ENCODE measurements around the gene UVRAG.

The UVRAG gene

DNA sequence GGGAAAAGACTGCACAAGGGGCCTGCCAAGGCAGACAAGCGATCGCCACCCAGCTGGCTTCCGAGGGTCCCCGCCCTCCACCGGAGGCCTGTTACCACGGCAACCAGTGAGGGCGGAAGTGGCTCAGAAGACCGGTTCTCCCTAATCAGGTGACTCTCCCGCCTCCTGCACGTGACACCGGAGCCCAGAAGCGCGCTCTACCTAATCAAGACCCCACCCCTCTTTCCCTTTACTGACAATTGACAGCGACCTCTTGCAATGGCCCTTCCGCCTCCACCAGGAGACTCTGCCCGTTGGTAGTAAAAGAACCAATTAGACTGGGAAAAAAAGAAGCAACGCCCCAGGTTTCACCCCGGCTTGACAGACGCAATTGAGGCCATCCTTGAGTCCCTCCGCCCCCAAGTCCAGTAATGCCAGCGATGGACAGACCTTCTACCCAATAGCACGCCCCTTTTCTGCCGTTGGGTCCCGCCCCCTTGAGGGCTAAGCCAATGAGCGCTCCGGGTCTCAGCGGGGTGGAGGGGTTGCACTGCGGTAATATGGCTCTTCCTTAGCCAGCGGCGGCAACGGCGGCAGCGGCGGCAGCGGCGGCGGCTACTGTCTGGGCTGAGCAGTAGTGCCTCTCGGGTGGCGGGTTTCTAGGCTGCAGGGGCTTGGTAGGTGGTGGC, at the start of gene UVRAG:
UVRAG (plus strand) TSS at position 534 of the 668 bp plus-strand sequence. CDS start 198 bp downstream, outside the sequence.
- DNase-seq (ENCODE audit: low read depth in 2 of 2, low spot score in 1 of 2): peak; percentile 96 to 97

- DNase-seq (ENCODE audit: low read depth in 2 of 2, low spot score in 1 of 2): no peak
These were observed 48.4 kb upstream of the UVRAG start for GRCh38 chr11:75766443-75767227.

- no peak for DNase-seq (ENCODE audit: low read depth in 2 of 2, low spot score in 1 of 2)
These were observed 47.8 kb upstream of the UVRAG start for GRCh38 chr11:75767228-75767572.

GRCh38 chr11:75767793-75768111, 47.3 kb upstream of the UVRAG start:
- no peak for DNase-seq (ENCODE audit: low read depth in 2 of 2, low spot score in 1 of 2)

DNA sequence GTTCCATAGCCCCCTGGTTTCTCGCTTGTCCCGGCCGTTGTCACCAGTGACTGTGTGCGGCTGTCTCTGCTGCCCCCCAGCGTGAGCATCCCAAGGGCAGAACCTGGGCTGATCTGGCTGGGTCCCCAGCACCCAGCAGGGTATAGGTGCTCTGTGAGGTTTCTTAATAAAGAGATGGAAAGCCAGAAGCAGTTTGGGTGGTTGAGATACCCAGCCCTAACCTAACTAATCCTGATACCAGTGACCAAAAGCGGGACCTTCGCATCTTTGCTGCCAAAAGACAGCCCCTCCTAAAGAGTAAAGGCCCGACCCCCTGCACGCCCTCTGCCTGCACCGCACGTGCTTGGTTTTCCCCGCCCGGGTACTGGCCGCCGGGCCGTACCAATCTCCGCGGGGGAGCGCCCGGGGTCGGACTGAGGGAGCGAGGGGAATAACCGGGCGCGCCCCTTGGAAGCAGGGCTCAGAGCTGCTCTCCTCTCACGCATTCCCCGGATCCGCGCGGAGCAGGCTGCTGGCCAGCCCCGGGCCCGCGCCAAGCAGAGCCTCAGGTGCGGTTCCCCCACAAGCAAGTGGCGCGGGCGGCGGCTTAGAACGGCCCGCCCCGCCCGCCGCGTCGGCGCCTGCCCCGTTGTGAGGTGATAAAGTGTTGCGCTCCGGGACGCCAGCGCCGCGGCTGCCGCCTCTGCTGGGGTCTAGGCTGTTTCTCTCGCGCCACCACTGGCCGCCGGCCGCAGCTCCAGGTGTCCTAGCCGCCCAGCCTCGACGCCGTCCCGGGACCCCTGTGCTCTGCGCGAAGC, 46.7 kb upstream of the UVRAG start, which contains the start of gene DGAT2:
DGAT2 (plus strand) TSS at position 667 of the 797 bp plus-strand sequence. CDS start 214 bp downstream, outside the sequence.
- DNase-seq (ENCODE audit: low read depth in 2 of 2, low spot score in 1 of 2): peak; percentile 35 to 47

GRCh38 chr11:75768909-75769771, 45.9 kb upstream of the UVRAG start:
- no peak for DNase-seq (ENCODE audit: low read depth in 2 of 2, low spot score in 1 of 2)

- no peak for DNase-seq (ENCODE audit: low read depth in 2 of 2, low spot score in 1 of 2)
These were observed 44.9 kb upstream of the UVRAG start for GRCh38 chr11:75770102-75770501.

- DNase-seq (ENCODE audit: low read depth in 2 of 2, low spot score in 1 of 2): no peak
These were observed 43.2 kb upstream of the UVRAG start for GRCh38 chr11:75771646-75772410.

- no peak for DNase-seq (ENCODE audit: low read depth in 2 of 2, low spot score in 1 of 2)
These were observed 41.2 kb upstream of the UVRAG start for GRCh38 chr11:75773595-75774353.

- no peak for DNase-seq (ENCODE audit: low read depth in 2 of 2, low spot score in 1 of 2)
These were observed 40.0 kb upstream of the UVRAG start for GRCh38 chr11:75775056-75775455.

GRCh38 chr11:75776546-75776945, 38.5 kb upstream of the UVRAG start:
- DNase-seq (ENCODE audit: low read depth in 2 of 2, low spot score in 1 of 2): no peak

DNA sequence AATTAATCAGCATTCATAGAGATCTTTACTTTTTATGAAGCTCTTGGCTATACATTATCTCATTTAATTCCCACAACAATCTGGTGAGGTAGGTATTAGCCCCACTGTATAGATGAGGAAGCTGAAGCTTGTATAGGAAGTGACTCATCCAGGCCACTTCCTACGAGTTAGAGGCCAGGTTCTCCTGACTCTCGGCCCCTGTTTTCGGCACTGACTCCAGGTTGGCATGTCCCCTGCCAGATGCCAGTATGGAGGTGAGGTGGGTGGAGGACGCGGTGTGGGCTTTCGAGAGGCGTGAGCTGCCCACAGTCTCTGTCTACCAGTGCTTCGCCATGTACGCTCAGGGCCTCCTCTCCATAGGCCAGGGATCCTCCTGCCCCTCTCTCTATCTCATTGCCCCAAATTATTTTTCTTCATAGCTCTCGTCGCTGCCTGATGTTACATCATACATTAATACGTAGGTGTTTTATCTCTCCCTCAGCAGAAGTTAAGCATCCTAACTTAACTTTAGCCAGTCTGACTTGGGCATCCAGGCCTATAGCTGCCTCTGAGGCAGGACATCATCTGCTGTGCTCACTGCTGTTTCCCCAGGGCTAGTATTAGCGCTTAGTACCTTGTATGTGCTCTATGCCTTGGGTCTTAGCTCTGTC, 37.4 kb upstream of the UVRAG start:
- no peak for DNase-seq (ENCODE audit: low read depth in 2 of 2, low spot score in 1 of 2)

DNA sequence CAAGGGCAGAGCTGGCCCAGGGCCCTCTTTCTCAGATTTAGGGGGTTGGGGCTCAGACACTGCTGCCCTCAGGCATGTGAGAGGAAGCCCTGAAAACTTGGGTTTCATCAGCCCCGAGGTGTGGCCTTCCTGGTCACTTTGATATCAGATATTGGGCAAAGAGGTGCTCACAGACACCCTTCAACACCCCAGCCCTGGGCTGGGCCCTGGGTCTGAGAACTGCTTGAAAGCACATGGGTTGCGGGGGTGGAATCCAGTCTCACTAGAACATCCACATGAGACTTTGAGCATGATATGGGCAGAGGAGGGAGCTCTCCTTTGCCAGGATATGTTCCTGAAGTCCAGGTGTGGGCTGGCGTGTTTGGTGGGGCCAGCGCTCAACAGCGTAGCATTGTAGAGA, 36.0 kb upstream of the UVRAG start:
- DNase-seq (ENCODE audit: low read depth in 2 of 2, low spot score in 1 of 2): no peak

DNA sequence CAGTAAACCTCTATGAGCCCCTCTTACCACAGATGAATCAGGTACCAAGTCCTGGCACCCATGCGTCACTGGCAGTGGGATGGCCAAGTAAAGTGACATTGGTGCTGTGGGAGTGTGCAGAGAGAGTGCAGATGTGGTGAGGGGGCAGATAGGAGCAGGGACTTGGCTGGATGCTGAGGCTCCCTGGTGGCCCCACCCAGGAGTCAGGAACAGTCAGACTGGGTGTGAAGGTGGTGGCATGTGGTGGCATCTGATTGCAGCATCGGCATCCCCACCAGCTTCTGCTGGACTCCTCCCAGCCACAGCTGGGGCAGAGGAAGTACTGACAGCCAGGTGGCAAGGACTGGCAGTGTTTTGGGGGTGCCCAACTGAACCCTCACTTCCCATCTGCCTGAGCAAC, 35.0 kb upstream of the UVRAG start:
- DNase-seq (ENCODE audit: low read depth in 2 of 2, low spot score in 1 of 2): no peak

DNA sequence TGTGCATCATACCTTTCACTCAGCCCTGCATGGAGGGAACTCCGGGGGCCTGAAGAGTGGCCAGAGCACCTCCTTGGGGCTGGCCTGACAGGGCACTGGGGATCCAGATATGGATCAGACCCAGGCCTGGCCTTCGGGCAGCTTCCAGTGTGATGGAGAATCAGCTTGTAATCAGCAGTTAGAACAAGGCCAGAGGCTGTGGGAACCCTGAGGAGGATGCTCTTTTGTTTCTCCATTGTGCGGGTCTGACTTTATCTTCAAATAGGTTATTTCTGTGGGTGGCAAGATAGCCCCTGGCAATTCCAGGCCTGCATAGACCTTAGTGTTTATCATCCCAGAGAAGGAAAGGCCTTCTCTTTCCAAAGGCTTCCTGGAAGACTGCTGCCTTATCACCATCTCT, 34.1 kb upstream of the UVRAG start:
- no peak for DNase-seq (ENCODE audit: low read depth in 2 of 2, low spot score in 1 of 2)

GRCh38 chr11:75781296-75781695, 33.7 kb upstream of the UVRAG start:
- no peak for DNase-seq (ENCODE audit: low read depth in 2 of 2, low spot score in 1 of 2)

- DNase-seq (ENCODE audit: low read depth in 2 of 2, low spot score in 1 of 2): no peak
These were observed 33.2 kb upstream of the UVRAG start for GRCh38 chr11:75781831-75782230.

- no peak for DNase-seq (ENCODE audit: low read depth in 2 of 2, low spot score in 1 of 2)
These were observed 32.3 kb upstream of the UVRAG start for GRCh38 chr11:75782540-75783263.

Measured in stimulated activated CD8-positive, alpha-beta memory T cell treated with anti-CD3 and anti-CD28 coated beads, Interleukin-4, amount 100 ng/mL, for 4 hours (primary cell).